OCI-M1 (cell line): ENCODE data around the gene SH3BP2.

ENCODE experiments used
- DNase-seq: peaks from one replicate; lab custom pipeline; 2025; lab: John Stamatoyannopoulos, UW

Gene SH3BP2

DNA sequence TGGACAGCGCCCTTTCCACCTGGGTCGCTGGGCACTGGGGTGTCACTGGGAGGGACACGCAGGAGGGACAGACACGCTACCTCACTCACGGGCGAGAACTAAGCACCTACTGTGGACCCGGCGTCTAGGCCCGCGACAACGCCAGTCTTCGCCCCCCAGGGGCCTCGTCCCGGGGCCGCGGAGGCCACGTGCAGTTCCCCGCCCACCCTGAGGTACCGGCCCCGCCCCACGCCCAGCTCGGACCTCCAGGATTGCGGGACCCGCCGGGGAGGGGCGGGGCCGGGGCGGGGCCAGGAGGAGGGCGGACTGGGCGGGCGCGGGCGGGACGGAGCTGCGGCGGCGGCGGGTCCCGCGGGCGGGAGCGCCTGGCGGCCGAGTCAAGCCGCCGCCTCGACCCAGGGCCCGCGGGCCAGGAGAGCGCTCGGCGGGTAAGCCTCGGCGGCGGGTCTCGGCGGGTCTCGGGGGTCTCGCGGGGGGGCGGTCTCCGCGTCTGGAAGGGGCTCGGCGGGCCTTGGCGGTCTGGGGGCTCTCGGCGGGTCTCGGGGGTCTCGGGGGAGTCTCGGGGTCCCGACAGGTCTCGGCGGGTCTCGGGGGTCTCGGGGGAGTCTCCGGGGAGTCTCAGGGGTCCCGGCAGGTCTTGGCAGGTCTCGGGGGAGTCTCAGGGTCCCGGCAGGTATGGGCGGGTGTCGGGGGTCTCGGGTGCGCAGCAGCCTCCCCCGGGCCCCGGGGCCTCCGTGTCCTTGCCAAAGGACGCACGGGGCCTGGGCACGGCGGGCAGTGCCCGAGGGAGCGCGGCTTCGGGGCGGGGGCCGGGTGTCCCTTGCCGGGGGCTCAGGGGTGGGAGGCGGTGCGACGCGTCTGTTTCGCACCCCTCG, at the start of gene SH3BP2:
Gene SH3BP2 (plus strand): TSS at position 375 of the 875 bp plus-strand sequence. CDS start 27,533 bp downstream, outside the sequence.
- peak; percentile 74 for DNase-seq

DNA sequence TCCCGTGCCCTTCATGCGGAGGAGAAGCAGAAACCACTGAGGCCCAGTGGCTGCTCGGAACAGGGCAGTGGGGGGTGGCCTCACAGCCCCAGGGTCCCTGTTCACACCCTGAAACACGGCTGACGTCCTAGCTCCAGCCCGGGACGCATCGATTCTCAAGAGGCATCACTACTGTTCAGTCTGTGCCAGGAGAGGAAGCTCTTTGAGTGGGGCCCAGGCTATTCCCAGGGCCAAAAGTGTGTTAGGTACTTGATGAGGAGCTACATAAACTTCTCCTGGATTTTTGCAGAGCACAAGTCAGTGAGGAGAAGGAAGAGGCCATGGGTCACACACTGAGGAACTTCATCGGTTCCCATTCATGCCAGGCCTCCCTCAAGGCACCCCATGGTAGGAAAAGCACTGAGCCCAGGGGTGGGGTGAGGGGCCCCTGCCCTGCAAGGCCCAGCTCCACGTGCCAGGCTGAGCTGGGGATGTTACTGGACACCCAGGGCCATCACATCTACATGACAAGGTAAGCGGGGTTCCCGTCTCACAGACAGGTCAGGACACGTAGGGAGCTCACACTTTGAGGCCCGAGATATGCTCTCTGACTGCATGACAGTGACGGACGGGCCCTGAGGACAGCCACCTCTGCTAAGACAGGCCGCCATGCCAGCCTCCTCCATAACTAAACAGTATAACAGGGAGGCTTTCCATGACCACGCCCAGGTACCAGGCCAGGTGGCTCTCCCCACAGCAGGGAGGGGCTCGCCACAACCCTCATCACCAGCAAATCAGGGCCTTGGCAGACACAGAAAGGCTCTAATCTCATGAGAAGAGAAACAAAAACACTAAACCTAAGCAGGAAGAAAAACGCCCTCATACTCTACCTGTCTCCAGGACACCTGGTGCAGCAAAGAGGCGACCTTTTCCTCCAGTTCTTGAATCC, 49.1 kb upstream of the SH3BP2 start:
- no peak for DNase-seq

DNA sequence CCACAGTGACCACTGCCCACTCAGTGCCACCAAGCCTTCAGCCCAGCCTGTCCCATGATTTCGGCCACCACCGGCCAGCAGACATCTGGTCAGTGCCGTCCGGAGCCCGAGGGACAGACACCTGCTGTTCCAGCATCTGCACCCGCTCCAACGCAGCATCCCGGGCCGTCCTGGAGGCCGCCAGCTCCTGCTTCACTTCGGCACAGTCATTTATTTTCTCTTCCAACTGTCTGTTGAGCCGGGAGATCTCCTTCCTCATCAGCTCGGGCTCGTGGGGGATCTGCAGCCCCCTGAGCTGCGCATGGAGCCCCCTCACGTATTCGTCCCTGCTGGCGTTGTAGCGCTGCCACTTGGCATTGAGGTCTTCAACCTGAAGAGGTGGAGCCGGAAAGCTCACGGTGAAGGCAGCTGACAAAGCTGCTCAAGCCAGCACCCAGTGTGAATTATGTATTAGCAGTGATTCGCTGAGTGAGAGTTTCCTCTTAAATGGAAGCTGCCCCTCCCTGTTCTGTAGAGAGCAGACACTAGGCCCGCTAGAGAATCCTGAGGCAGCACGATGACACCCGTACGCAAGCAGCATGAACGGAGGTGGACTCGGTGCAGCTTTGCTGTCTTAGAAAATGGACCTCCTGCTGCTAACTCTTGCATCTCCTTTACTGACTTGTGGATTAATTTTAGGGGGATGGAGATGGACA, 48.2 kb upstream of the SH3BP2 start:
- no peak for DNase-seq

GRCh38 chr4:2745516-2745915, 47.4 kb upstream of the SH3BP2 start:
- no peak for DNase-seq

GRCh38 chr4:2745981-2746806, 46.7 kb upstream of the SH3BP2 start:
- DNase-seq = no peak

GRCh38 chr4:2746891-2747695, 45.8 kb upstream of the SH3BP2 start:
- no peak for DNase-seq

- DNase-seq = no peak
Observed at GRCh38 chr4:2750719-2751605, 41.9 kb upstream of the SH3BP2 start.

- DNase-seq = no peak
Observed at GRCh38 chr4:2753436-2753835, 39.4 kb upstream of the SH3BP2 start.

DNA sequence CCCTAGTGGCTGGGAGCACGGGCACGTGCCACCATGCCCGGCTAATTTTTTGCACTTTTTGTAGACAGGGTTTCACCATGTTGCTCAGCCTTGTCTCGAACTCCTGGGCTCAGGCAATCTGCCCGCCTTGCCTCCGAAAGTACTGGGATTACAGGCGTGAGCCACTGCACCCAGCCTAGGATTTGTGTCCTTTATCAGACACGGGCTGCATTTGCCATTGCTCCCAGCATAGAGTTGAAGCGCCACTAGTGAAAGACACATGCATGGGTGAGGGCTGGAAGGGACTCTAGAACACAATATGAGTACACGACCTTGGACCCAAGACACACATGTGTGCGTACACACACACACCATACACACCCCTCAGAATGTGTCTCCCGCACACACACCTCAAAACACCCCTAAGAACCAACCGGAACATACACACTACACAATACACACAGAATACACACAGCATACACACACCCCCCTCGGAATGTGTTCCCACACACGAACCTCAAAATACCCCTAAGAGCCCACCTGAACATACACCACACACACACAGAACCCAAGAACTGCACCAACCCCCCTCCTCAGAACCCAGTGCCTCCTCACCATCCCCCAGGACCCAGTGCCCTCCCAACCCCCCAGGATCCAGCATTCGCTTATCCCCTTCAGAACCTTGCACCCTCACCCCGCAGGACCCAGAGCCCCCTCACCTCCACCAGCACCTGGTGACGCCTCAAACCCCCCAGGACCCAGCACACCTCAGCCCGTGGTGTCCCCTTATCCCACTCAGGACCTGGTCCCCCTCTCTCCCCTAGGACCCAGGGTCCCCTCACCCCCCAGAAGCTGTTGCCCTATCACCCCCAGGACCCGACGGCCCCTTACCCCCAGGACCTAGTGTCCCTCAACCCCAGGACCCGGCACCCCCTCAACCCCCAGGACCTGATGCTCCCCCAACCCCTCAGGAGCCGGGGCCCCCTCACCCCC, 37.8 kb upstream of the SH3BP2 start:
- no peak for DNase-seq

- DNase-seq = peak; percentile 80
Observed at GRCh38 chr4:2755821-2756690, 36.8 kb upstream of the SH3BP2 start, which contains the start of gene TNIP2. TNIP2 (minus strand) TSS chr4:2756336; CDS start chr4:2756289, 47 bp downstream.

GRCh38 chr4:2756691-2757350, 36.1 kb upstream of the SH3BP2 start:
- DNase-seq = no peak

- no peak for DNase-seq
Observed at GRCh38 chr4:2757426-2757825, 35.5 kb upstream of the SH3BP2 start.

GRCh38 chr4:2761035-2761923, 31.6 kb upstream of the SH3BP2 start:
- no peak for DNase-seq

GRCh38 chr4:2762048-2762447, 30.8 kb upstream of the SH3BP2 start:
- no peak for DNase-seq
